Measurements from ENCODE around the gene CLEC9A. TPM values are rescaled to one million over a fixed set of nuclear protein-coding genes. Genes with fewer than 3 reads are reported as not detected.

CLEC9A gene
- total RNA-seq, 4 donors from 2014 or later = not detected

DNA sequence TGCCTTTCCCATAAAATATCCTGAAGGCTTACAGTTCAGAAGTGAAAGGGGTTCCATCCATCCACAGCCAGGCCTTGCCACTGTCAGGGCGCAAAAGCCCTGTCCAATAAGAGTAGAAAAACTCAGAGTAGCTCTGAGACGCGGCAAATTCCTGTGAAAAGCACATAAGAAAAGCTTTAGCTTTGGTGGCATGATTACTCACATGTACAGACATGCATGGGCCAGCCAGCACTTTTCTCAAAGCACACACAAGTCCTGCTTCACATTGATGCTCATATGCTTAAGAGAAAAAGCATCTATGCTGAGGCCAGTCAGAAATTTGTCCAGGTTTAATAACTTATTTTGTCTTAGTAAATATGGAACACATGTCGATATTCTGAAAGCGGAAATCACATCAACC is 42.8 kb downstream of the CLEC9A start:
- TF ChIP-seq, protein P1, sequence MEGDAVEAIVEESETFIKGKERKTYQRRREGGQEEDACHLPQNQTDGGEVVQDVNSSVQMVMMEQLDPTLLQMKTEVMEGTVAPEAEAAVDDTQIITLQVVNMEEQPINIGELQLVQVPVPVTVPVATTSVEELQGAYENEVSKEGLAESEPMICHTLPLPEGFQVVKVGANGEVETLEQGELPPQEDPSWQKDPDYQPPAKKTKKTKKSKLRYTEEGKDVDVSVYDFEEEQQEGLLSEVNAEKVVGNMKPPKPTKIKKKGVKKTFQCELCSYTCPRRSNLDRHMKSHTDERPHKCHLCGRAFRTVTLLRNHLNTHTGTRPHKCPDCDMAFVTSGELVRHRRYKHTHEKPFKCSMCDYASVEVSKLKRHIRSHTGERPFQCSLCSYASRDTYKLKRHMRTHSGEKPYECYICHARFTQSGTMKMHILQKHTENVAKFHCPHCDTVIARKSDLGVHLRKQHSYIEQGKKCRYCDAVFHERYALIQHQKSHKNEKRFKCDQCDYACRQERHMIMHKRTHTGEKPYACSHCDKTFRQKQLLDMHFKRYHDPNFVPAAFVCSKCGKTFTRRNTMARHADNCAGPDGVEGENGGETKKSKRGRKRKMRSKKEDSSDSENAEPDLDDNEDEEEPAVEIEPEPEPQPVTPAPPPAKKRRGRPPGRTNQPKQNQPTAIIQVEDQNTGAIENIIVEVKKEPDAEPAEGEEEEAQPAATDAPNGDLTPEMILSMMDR (IDR thresholded peaks at IDR 0.05; ENCODE audit: low read depth) = no peak

DNA sequence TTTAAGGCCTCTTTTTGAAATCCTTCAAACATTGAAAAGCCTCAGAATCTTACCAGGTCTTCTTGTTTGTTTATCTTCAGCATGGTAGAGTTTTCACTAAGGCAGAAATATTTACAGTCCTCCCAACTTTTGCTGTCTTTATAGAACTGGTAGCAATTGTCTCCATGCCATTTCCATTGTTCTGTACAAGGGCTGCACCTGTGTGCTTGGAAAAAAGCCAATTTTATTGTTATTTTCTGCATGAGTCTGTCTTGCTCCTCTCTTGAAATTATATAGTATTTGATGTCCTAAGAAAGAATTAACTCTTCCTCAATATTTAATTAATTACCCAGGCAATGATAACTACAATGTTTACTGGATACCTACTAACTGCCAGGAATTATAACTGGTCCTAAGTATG is 45.0 kb downstream of the CLEC9A start:
- TF ChIP-seq, protein P1 (IDR thresholded peaks at IDR 0.05; ENCODE audit: low read depth) = no peak

DNA sequence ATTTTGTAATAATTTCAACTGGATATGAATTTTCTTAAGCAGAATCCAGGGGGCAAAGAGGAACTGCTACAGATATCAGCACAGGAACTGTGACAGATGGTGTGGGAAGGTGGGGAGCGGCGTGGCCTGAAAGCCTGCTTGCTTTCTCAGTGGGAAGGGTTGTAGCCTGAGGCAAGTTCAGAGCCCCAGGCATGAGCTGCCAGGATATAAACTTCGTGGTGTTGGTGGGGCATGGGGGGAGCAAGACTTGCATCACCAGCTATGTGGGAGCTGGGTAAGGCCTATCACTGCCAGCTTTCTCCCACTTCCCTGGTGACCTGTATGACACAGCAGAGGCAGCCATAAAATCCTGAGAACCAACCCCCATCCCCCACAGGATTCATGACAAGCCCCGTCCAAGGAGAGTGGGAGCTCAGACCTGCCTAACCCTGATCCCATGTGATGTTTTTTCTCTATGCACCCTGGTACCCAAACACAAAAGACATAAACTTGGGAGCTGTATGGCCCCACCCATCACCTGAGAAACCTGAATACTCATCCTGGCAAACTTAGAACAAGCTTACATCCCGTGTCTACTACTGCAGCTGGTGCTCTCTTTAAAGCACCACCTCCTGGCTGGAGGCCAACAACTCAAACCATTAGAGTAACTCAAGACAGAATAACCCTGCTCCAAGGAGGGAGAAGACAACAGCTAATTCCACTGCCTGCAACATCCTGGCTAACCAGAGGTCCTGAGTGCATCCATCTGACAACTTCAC is 51.8 kb downstream of the CLEC9A start:
- TF ChIP-seq, protein P1 (IDR thresholded peaks at IDR 0.05; ENCODE audit: low read depth) = no peak

- TF ChIP-seq, protein P1 (IDR thresholded peaks at IDR 0.05; ENCODE audit: low read depth) = no peak
Measured at GRCh38 chr12:10084733-10085132, 54.3 kb downstream of the CLEC9A start.

DNA sequence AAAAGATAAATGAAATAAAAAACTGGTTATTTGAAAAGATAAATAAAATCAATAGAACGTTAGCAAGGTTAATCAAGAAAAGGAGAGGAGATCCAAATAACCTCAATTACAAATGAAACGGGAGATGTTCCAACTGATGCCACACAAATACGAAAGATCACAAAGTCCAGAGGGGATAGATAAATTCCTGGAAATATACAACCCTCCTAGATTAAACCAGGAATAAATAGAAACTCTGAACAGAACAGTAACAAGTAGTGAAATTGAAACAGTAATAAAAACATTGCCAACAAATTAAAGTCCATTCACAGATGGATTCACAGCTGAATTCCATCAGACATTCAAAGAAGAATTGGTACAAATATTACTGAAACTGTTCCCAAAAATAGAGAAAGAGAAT is 55.9 kb downstream of the CLEC9A start:
- TF ChIP-seq, protein P1 (IDR thresholded peaks at IDR 0.05; ENCODE audit: low read depth) = no peak

DNA sequence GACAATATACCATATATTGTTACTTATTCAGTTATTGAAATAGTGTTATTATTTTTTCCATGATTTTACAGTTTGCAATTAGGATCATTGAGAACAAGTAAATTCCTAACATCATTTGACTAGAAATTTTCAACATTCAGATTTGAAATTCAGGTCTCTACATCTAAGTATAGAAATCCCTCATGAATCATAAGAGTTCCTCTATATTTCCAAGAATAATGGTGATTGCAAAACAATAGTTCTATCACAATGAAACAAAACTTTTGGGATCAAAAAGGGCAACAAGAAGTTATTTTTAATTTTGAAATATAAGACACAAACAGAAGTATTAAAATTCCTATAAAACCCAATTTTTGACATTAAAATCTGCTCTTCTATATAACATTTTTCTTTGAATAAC is 57.5 kb downstream of the CLEC9A start:
- TF ChIP-seq, protein P1 (IDR thresholded peaks at IDR 0.05; ENCODE audit: low read depth) = no peak

DNA sequence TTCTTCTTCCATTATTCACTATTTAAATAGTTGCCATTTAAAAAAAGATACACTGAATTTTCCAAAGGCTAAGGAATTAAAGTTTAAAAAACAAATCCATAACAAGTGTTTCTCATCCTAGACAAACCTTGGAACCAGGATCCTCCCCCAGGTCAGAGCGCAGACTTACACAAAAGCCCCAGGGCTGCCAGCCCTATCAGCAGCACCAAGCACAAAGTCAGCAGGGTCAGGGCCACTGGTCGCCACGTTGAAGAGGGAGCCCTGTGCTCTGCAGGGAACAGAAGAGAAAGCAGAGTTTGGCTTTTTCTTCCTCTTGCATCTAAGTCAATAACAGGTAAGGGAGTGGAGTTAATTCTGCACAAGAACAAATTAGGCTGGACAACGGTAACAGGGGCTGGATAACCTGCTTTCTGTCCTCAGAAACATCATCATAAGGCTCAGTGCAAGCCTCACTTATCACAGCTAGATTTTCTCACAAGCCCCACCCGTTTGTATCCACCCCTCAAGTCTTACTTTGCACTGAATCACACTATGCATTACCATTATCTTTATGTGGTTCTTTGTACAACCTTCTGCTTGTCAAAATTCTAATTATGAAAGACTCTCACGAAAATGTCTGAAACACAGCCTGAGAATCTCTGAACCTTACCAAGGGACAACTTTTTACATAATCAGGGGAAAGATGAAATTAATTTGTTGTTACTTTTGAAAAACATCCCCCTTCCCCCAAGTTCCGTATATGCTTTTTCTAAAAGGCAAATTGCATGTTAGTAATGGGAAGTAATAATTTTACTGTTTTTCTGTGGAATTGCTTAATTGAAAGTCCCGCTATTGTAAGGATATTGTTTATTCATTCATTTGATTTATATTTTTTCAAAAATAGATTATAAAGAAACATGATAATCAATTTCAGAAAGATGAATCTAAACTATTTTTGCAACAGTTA is 58.7 kb downstream of the CLEC9A start:
- TF ChIP-seq, protein P1 (IDR thresholded peaks at IDR 0.05; ENCODE audit: low read depth) = no peak

Data from subcutaneous adipose tissue (tissue), 4 donors.